ENCODE measurements around the gene XPO6.

GRCh38 chr16:28192806-28193529 is 18.8 kb downstream of the XPO6 start:
- TF ChIP-seq POLR2A (IDR thresholded peaks at IDR 0.05) = peak in 2 of 4 donors; percentile 16 to 62
- TF ChIP-seq, protein P1, sequence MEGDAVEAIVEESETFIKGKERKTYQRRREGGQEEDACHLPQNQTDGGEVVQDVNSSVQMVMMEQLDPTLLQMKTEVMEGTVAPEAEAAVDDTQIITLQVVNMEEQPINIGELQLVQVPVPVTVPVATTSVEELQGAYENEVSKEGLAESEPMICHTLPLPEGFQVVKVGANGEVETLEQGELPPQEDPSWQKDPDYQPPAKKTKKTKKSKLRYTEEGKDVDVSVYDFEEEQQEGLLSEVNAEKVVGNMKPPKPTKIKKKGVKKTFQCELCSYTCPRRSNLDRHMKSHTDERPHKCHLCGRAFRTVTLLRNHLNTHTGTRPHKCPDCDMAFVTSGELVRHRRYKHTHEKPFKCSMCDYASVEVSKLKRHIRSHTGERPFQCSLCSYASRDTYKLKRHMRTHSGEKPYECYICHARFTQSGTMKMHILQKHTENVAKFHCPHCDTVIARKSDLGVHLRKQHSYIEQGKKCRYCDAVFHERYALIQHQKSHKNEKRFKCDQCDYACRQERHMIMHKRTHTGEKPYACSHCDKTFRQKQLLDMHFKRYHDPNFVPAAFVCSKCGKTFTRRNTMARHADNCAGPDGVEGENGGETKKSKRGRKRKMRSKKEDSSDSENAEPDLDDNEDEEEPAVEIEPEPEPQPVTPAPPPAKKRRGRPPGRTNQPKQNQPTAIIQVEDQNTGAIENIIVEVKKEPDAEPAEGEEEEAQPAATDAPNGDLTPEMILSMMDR (IDR thresholded peaks at IDR 0.05) = no peak
